ENCODE measurements around the gene EIF4E1B. TPM values are rescaled to one million over a fixed set of nuclear protein-coding genes. Genes with fewer than 3 reads are reported as not detected.

EIF4E1B gene
- total RNA-seq, 4 donors from 2014 or later = not detected

DNA sequence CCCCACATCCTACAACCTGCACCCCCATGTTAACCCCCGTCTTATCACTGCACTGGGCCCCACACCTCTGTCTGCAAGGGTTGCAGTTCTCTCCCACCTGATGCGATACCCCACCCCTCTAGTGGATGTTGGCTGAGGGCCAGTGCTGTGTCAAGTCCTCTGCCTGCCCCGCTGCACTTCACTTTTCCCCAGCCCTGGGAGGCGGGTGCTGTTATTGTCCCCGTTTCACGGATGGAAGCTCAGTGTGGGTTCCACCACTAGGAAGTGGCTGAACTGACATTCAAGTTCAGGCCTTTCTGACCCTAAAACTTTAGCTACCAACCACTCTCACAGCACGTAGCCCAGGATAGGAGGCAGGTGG is 3.6 kb upstream of the EIF4E1B start:
- peaks cover 3 to 10% of the 10 kb centered on the region in 2 donors for H3K4me1 ChIP-seq
- in situ Hi-C loops (cut with MboI; ENCODE audit: low sequenced_read_pairs in 4 of 4) (no loop called here), intact Hi-C loops (cut with DNase I; ENCODE audit: low total_unique reads) (no loop called here)
- no peaks in the 10 kb centered on the region for H3K36me3 ChIP-seq
- H3K9me3 ChIP-seq = no peaks in the 10 kb centered on the region
- no peak overlapping the region for H3K27ac ChIP-seq
- H3K27me3 ChIP-seq = peaks cover 17 to 30% (median 18%) of the 10 kb centered on the region in 3 donors
- TF ChIP-seq, protein P1, sequence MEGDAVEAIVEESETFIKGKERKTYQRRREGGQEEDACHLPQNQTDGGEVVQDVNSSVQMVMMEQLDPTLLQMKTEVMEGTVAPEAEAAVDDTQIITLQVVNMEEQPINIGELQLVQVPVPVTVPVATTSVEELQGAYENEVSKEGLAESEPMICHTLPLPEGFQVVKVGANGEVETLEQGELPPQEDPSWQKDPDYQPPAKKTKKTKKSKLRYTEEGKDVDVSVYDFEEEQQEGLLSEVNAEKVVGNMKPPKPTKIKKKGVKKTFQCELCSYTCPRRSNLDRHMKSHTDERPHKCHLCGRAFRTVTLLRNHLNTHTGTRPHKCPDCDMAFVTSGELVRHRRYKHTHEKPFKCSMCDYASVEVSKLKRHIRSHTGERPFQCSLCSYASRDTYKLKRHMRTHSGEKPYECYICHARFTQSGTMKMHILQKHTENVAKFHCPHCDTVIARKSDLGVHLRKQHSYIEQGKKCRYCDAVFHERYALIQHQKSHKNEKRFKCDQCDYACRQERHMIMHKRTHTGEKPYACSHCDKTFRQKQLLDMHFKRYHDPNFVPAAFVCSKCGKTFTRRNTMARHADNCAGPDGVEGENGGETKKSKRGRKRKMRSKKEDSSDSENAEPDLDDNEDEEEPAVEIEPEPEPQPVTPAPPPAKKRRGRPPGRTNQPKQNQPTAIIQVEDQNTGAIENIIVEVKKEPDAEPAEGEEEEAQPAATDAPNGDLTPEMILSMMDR (IDR thresholded peaks at IDR 0.05 in 4 of 5, conservative IDR thresholded peaks at IDR 0.05 in 1 of 5) = no peak
- TF ChIP-seq POLR2A (IDR thresholded peaks at IDR 0.05) = no peak
- DNase-seq = no peak
- H3K4me3 ChIP-seq = no peak overlapping the region
- ATAC-seq = no peak

DNA sequence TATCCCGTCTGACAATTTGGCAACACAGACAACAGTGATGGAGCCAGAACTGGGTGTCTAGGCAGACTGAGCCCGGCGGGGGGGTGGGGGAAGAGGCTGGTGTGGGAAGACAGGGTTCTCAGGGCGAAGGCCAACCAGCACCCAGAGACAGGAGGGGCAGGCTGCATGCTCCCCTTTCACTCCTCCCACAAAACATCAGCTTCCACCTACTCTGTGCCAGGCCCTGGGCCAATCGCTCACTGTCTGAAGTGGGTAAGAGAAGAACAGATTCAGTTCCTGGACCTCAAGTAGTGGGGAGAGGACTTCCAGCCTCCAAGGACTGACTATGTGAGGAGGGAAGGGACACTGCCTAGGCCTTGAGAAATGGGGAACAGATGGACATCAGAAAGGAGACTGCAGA is 2.9 kb upstream of the EIF4E1B start:
- in situ Hi-C loops (cut with MboI; ENCODE audit: low sequenced_read_pairs in 4 of 4) (no loop called here), intact Hi-C loops (cut with DNase I; ENCODE audit: low total_unique reads) (no loop called here)
- DNase-seq (no peak), ATAC-seq (no peak)
- no peak overlapping the region for H3K4me3 ChIP-seq
- no peak overlapping the region for H3K27ac ChIP-seq
- H3K4me1 ChIP-seq = peaks cover 5 to 10% of the 10 kb centered on the region in 2 donors
- H3K27me3 ChIP-seq = peaks cover 17 to 30% (median 18%) of the 10 kb centered on the region in 3 donors
- TF ChIP-seq, protein P1 (IDR thresholded peaks at IDR 0.05 in 4 of 5, conservative IDR thresholded peaks at IDR 0.05 in 1 of 5) = no peak
- no peak for TF ChIP-seq POLR2A (IDR thresholded peaks at IDR 0.05)
- H3K9me3 ChIP-seq = no peaks in the 10 kb centered on the region
- no peaks in the 10 kb centered on the region for H3K36me3 ChIP-seq

DNA sequence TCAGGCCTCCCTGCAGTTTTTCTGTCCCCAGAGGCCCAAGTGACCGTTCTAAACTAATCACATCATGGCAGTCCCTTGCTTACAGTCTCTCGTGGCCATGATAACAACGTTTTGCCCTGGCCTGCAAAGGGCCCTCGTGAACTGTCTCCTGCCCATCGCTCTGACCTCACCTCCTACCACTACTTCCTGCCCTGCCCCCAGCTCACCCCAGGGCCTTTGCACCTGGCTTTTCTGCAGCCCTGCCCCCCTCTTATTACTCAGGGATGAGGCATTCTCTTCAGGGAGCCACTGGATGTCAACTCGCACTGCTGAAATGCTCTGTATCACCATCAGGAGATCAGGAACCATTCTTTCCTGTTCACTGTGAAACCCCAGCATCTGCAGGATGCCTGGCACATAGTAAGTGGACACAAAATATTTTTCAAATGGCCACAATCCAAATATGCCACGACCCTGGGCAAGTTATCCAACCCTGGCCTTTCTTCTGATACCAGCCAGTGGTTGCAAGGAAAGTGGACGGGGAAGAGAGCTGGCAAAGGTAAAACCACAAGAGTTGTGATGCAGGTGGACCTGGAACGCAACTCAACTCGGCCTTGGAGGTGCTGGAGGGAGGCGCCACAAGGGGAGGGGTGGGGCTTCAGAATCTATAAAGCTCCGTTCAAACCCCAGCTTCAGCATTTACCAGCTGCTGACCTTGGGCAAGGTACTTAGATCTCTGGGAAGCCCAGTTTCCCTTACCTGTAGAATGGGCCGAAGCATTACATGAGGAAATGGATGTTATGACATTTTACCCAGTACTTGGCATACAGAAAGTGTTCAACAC is 1.9 kb upstream of the EIF4E1B start:
- intact Hi-C loops (cut with DNase I; ENCODE audit: low total_unique reads) = no loop called here
- Histone ChIP-seq H3K4me1 (peaks cover 11% of the 10 kb centered on the region in 2 donors), H3K27ac (no peak overlapping the region), H3K9me3 (no peaks in the 10 kb centered on the region), H3K27me3 (peaks cover 17 to 30% (median 18%) of the 10 kb centered on the region in 3 donors), H3K4me3 (no peak overlapping the region), H3K36me3 (no peaks in the 10 kb centered on the region)
- TF ChIP-seq POLR2A (IDR thresholded peaks at IDR 0.05) = no peak
- TF ChIP-seq, protein P1 (IDR thresholded peaks at IDR 0.05 in 4 of 5, conservative IDR thresholded peaks at IDR 0.05 in 1 of 5) = no peak
- in situ Hi-C loops (cut with MboI; ENCODE audit: low sequenced_read_pairs in 4 of 4) = no loop called here
- ATAC-seq = no peak
- DNase-seq = no peak

- in situ Hi-C loops (cut with MboI; ENCODE audit: low sequenced_read_pairs in 4 of 4) = no loop called here
- no peak for ATAC-seq
These were observed 1.1 kb upstream of the EIF4E1B start for GRCh38 chr5:176629317-176629852.

More at GRCh38 chr5:176629317-176629852, 1.1 kb upstream of the EIF4E1B start:
- Histone ChIP-seq H3K27ac (no peak overlapping the region), H3K9me3 (no peaks in the 10 kb centered on the region), H3K4me3 (peak overlapping the region in 2 of 4 donors; percentile 36 to 60), H3K36me3 (no peaks in the 10 kb centered on the region), H3K4me1 (peaks cover 11% of the 10 kb centered on the region in 2 donors), H3K27me3 (peaks cover 17 to 30% (median 18%) of the 10 kb centered on the region in 3 donors)
- TF ChIP-seq, protein P1 (IDR thresholded peaks at IDR 0.05 in 4 of 5, conservative IDR thresholded peaks at IDR 0.05 in 1 of 5) = no peak
- no peak for TF ChIP-seq POLR2A (IDR thresholded peaks at IDR 0.05)
- intact Hi-C loops (cut with DNase I; ENCODE audit: low total_unique reads) = no loop called here
- DNase-seq = no peak
